ENCODE measurements around the gene RNF213. TPM values are rescaled to one million over a fixed set of nuclear protein-coding genes. Genes with fewer than 3 reads are reported as not detected.
"Not testable (repeated sequence)": the region's sequence is repeated elsewhere in the genome, so short reads cannot be mapped to it uniquely, and the experiment has no call there.

Gene RNF213
- total and polyA plus RNA-seq, 2 of the 8 experiments (the other 6 are each of a cell fraction or from before 2014, with no cell fraction given): 33.8 to 62.8 TPM

- H4K91ac ChIP-seq (replicated peaks; ENCODE audit: insufficient read length, low read length); H3K9me3 ChIP-seq (ENCODE audit: insufficient read depth in 2 of 2, low read depth in 1 of 2, low read length in 1 of 2); H3K4me3 ChIP-seq (ENCODE audit: extremely low read depth in 1 of 4, insufficient read depth in 2 of 4, low read depth in 3 of 4, low read length in 4 of 4); H4K8ac ChIP-seq (ENCODE audit: extremely low read depth, insufficient read depth, low read length); H2BK15ac ChIP-seq (ENCODE audit: low read length); H3K79me2 ChIP-seq (ENCODE audit: control insufficient read depth in 1 of 2, insufficient read depth in 2 of 2, low read length in 2 of 2); H2BK20ac ChIP-seq (ENCODE audit: low read length); H3K4ac ChIP-seq (replicated peaks; ENCODE audit: insufficient read length, low read depth, low read length); H4K5ac ChIP-seq (ENCODE audit: insufficient read length, low read depth, low read length); H3K27me3 ChIP-seq (replicated peaks in 1 of 4; ENCODE audit: control insufficient read depth in 3 of 4, extremely low read depth in 1 of 4, insufficient read depth in 3 of 4, low read length in 3 of 4); H3K14ac ChIP-seq (ENCODE audit: insufficient read length); H2AK5ac ChIP-seq (ENCODE audit: low read depth, low read length); H3K27ac ChIP-seq (ENCODE audit: low read depth, low read length); DNase-seq (ENCODE audit: low read depth in 1 of 2, low spot score in 2 of 2); H3K79me1 ChIP-seq (ENCODE audit: low read depth, low read length); H3K4me2 ChIP-seq (ENCODE audit: insufficient read depth in 1 of 2, low read depth in 2 of 2, low read length in 2 of 2); H2AFZ ChIP-seq (ENCODE audit: low read length); H2BK12ac ChIP-seq (ENCODE audit: low read depth, low read length); H2BK120ac ChIP-seq (replicated peaks; ENCODE audit: low read depth, low read length); H2BK5ac ChIP-seq (ENCODE audit: low read depth, low read length); H3K56ac ChIP-seq (replicated peaks; ENCODE audit: insufficient read length, low read depth, low read length); FAIRE-seq; H3K9ac ChIP-seq (replicated peaks in 1 of 4; ENCODE audit: extremely low read depth in 1 of 4, low read depth in 3 of 4, low read length in 3 of 4); H4K20me1 ChIP-seq (replicated peaks in 1 of 2; ENCODE audit: control insufficient read depth in 1 of 2, insufficient read depth in 2 of 2, low read length in 2 of 2); H3K4me1 ChIP-seq (replicated peaks in 1 of 4; ENCODE audit: control insufficient read depth in 3 of 4, insufficient read depth in 4 of 4, low read length in 3 of 4); H3K23ac ChIP-seq (ENCODE audit: insufficient read length); H3K23me2 ChIP-seq (ENCODE audit: low read depth, low read length); H3K18ac ChIP-seq (ENCODE audit: extremely low read depth, low read length): not testable (repeated sequence)
- POLR2A ChIA-PET (ENCODE audit: partially characterized antibody): interaction anchor here (0.6 to 0.8 kb wide), 2 partner anchors 10 to 129 kb away, joined by 3 read pairs; no protein-coding TSS in a partner anchor
- peaks cover 3 to 71% (median 28%) of the 10 kb centered on the region in 4 experiments for H3K36me3 ChIP-seq (ENCODE audit: control insufficient read depth in 2 of 4, insufficient read depth in 4 of 4, low read length in 3 of 4)
- CTCF ChIA-PET (ENCODE audit: partially characterized antibody): interaction anchor here (0.7 to 1.0 kb wide), 2 partner anchors 104 to 112 kb away, joined by 4 to 5 read pairs; no protein-coding TSS in a partner anchor
- 94% methylated on average over 2 of the region's 2 CpGs; no CpG with 5 or more reads in 1 of the 2 experiments for WGBS, 2 experiments (ENCODE audit: extremely low coverage in 1 of 2, insufficient coverage in 1 of 2, insufficient read length in 1 of 2, insufficient replicate concordance in 2 of 2, low coverage in 1 of 2, low lambda C conversion rate in 2 of 2, missing lambda C conversion rate in 1 of 2)
Measured at GRCh38 chr17:80300756-80301155, 40.1 kb downstream of the RNF213 start.

Data from H1 (cell line).